HG02870 (cell line): Measurements from ENCODE around the gene AGRN.
"Not testable (repeated sequence)": the region's sequence is repeated elsewhere in the genome, so short reads cannot be mapped to it uniquely, and the experiment has no call there.

ENCODE experiments used
- ATAC-seq: cut with Tn5 transposase; IDR thresholded peaks from one replicate; pipeline ENCODE4 v1.9.1; 2021; ENCODE audit warnings: mild to moderate bottlenecking, moderate library complexity; ENCODE audit not compliant: unreplicated experiment

Gene AGRN

GRCh38 chr1:981491-981954, 38.4 kb upstream of the AGRN start:
- no peak for ATAC-seq

- ATAC-seq = no peak
Measured at GRCh38 chr1:981955-982558, 37.9 kb upstream of the AGRN start, which contains the start of gene PERM1. Gene PERM1 (minus strand): TSS chr1:982093. CDS start chr1:981029, 1,064 bp downstream.

GRCh38 chr1:982765-983436, 37.0 kb upstream of the AGRN start:
- ATAC-seq = no peak

GRCh38 chr1:983798-984475, 36.0 kb upstream of the AGRN start:
- ATAC-seq = no peak

- no peak for ATAC-seq
Measured at GRCh38 chr1:984476-984814, 35.5 kb upstream of the AGRN start.

- ATAC-seq = no peak
Measured at GRCh38 chr1:985126-985525, 34.8 kb upstream of the AGRN start.

- ATAC-seq = not testable (repeated sequence)
Measured at GRCh38 chr1:988061-988460, 31.9 kb upstream of the AGRN start.

- ATAC-seq = not testable (repeated sequence)
Measured at GRCh38 chr1:991275-991674, 28.6 kb upstream of the AGRN start.

GRCh38 chr1:991895-992294, 28.0 kb upstream of the AGRN start:
- ATAC-seq = no peak

GRCh38 chr1:992362-992761, 27.6 kb upstream of the AGRN start:
- ATAC-seq = no peak

- ATAC-seq = no peak
Measured at GRCh38 chr1:993379-993995, 26.4 kb upstream of the AGRN start.

GRCh38 chr1:994546-994945, 25.4 kb upstream of the AGRN start:
- ATAC-seq = not testable (repeated sequence)

- ATAC-seq = no peak
Measured at GRCh38 chr1:995665-996633, 24.0 kb upstream of the AGRN start.

GRCh38 chr1:996851-997712, 22.8 kb upstream of the AGRN start:
- ATAC-seq = no peak

GRCh38 chr1:997713-997992, 22.3 kb upstream of the AGRN start:
- ATAC-seq = no peak

- ATAC-seq = no peak
Measured at GRCh38 chr1:997993-998744, 21.8 kb upstream of the AGRN start.

- no peak for ATAC-seq
Measured at GRCh38 chr1:998745-998994, 21.2 kb upstream of the AGRN start.

GRCh38 chr1:998995-999724, 20.8 kb upstream of the AGRN start:
- no peak for ATAC-seq
